IPS-20b (cell line): ENCODE measurements around the gene SMYD3.

ENCODE experiments used
- H3K27ac ChIP-seq: one replicate; pipeline ENCODE4 v1.5.1; 2013; ENCODE audit warnings: low read length
- H3K27me3 ChIP-seq: 2 replicates; pipeline ENCODE4 v1.6.1; 2013; ENCODE audit warnings: mild to moderate bottlenecking, low read length, inconsistent platforms; ENCODE audit not compliant: insufficient read depth
- H3K36me3 ChIP-seq: 2 replicates; pipeline ENCODE4 v1.6.1; 2013; ENCODE audit warnings: low read depth, mild to moderate bottlenecking, inconsistent platforms, low read length, moderate library complexity; ENCODE audit not compliant: insufficient read depth
- H3K4me1 ChIP-seq: 2 replicates; pipeline ENCODE4 v1.6.1; 2013; ENCODE audit warnings: mild to moderate bottlenecking, control low read depth, inconsistent platforms, low read length, moderate library complexity; ENCODE audit not compliant: insufficient read depth
- H3K4me3 ChIP-seq: 2 replicates; pipeline ENCODE4 v1.5.1; 2013; ENCODE audit warnings: mild to moderate bottlenecking, low read length, inconsistent platforms
- H3K9ac ChIP-seq: 2 replicates; pipeline ENCODE4 v1.6.1; 2013; ENCODE audit warnings: low read depth, mild to moderate bottlenecking, inconsistent platforms, low read length, moderate library complexity
- H3K9me3 ChIP-seq: 2 replicates; pipeline ENCODE4 v1.6.1; 2013; ENCODE audit warnings: mild to moderate bottlenecking, low read depth, low read length, inconsistent platforms; ENCODE audit not compliant: insufficient read depth

SMYD3 gene

DNA sequence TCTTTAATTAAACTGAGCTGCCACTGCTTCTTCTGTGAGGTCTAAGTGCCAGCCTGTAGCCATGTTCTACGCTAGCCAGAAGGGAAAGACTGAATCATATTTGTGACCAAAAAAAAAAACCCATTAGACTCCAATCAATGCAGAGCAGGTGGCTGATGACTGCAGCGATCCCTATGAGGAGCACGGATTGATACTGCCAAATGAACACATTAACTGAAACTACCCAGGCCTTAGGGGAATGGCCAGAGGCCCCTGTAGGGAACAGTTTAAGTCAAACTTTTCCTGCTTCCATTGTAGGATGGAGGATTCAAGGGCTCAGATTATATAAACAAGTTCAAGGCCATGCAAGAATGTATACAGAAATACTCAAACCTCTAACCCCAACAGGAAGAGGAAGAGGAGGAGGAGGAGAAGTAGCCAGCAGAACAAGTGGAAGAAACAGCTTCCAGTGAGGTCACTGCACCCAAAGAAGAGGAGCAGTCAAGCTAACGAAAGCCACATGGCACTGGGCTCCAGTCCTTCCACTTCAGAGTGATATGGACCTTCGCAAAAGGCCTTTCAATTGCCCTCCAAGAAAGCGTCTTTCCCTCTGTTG, 328.3 kb downstream of the SMYD3 start:
- Histone ChIP-seq H3K27me3 (no peaks in the 10 kb centered on the region), H3K9me3 (no peaks in the 10 kb centered on the region), H3K4me3 (no peak overlapping the region), H3K36me3 (no peaks in the 10 kb centered on the region), H3K9ac (no peak overlapping the region), H3K27ac (no peak overlapping the region), H3K4me1 (no peaks in the 10 kb centered on the region)

DNA sequence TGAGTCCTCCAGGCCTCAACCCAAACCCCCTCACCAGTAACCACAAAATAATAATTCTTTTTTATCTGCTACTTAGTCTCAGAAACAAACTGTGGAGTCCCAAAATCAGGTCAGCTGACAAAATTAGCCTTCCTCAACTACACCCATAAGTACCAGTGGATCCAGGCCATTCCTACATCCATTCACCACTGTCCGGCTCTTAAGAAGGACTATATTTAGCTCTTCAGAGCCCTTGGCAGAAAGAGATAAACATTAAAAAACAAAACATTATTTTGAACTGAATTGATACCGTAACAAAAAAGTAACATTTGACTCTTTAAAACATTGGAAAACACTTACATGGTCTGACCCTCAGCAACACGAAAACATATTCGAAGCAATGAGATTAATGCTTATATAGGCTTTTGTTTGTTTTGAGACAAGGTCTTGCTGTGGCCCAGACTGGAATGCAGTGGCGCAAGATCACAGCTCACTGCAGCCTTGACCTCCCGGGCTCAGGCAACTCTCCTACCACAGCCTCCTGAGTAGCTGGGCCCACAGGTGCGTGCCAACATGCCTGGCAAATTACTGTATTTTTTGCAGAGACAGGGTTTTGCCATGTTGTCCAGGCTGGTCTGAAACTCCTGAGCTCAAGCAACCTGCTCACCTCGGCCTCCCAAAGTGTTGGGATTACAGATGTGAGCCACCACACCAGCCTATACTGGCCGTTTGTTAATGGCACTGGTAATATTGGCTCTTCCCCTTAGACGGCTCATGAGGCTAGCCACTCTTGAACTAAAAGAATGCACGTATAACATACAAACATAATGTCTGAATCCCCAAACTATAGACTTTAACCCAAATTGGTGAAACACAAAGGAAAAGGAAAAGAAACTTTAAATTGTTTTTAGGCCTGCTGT, 330.7 kb downstream of the SMYD3 start:
- no peak overlapping the region for H3K4me3 ChIP-seq
- no peaks in the 10 kb centered on the region for H3K27me3 ChIP-seq
- H3K4me1 ChIP-seq, result no peaks in the 10 kb centered on the region
- H3K9me3 ChIP-seq, result no peaks in the 10 kb centered on the region
- no peaks in the 10 kb centered on the region for H3K36me3 ChIP-seq
- H3K9ac ChIP-seq, result no peak overlapping the region
- no peak overlapping the region for H3K27ac ChIP-seq

DNA sequence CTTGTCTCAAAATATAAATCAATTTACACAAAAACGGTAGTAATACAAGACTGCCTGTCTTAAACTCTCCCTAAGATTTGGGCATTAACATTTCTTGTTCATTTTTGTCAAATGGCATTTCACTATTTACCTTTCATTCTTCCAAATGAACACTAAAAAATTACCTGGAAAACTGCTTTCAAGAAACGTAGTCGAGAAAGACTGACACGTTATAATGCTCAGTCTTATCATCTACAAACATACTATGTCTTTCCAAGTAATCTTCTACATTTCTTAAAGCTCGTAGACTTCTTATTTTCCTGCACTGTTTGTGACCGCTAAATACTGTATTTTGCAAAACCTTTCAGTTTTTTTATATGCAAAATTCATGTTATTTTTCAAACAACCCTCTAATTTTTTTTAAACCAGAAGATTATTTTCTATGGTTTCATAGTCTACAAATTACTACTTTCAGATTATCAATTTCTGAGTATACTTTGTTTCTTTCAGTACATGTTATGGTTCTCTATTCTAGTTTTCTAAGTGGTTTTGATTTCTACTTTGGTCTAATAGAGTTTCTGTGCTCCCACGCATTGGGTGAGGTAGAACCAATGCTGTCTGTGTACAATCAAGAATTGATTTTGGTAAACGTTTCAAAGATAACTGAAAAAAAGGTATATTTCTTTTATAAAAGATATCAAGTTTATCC, 336.4 kb downstream of the SMYD3 start:
- no peaks in the 10 kb centered on the region for H3K4me1 ChIP-seq
- no peaks in the 10 kb centered on the region for H3K9me3 ChIP-seq
- no peaks in the 10 kb centered on the region for H3K36me3 ChIP-seq
- no peak overlapping the region for H3K9ac ChIP-seq
- H3K4me3 ChIP-seq, result no peak overlapping the region
- no peaks in the 10 kb centered on the region for H3K27me3 ChIP-seq
- no peak overlapping the region for H3K27ac ChIP-seq

DNA sequence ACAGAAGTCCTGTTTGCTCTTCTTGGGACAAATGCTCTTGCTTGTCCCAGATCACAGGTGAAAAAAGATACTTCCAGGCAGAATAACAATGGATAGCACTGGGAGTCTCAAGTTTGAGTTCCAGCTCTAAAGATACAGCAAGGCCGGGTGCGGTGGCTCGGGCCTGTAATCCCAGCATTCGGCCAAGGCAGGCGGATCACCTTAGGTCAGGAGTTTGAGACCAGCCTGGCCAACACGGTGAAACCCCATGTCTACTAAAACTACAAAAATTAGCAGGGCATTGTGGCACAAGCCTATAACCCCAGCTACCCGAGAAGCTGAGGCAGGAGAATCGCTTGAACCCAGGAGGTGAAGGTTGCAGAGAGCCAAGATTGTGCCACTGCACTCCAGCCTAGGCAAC, 337.6 kb downstream of the SMYD3 start:
- Histone ChIP-seq H3K36me3 (no peaks in the 10 kb centered on the region), H3K27me3 (no peaks in the 10 kb centered on the region), H3K4me3 (no peak overlapping the region), H3K4me1 (no peaks in the 10 kb centered on the region), H3K9ac (no peak overlapping the region), H3K27ac (no peak overlapping the region), H3K9me3 (no peaks in the 10 kb centered on the region)

DNA sequence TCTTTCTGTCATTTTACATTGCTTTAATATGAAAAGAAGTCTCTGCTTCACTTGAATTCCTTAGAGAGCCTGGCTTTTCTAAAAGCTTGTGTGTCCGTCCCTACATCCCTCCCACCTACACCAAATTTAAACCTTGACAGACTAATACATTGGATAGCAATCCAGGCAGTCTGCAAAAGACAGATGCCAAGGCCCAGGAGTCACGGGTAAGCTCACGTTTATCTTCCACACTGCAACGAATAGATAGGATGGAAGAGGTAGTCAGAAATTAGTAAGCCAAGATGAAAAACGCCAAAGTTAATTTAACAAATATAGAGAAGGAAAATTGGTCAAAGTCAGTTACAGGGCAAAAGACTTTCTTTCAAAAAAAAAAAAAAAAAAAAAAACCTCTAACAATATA, 338.1 kb downstream of the SMYD3 start:
- Histone ChIP-seq H3K4me1 (no peaks in the 10 kb centered on the region), H3K36me3 (no peaks in the 10 kb centered on the region), H3K9me3 (no peaks in the 10 kb centered on the region), H3K27ac (no peak overlapping the region), H3K27me3 (no peaks in the 10 kb centered on the region), H3K9ac (no peak overlapping the region), H3K4me3 (no peak overlapping the region)

DNA sequence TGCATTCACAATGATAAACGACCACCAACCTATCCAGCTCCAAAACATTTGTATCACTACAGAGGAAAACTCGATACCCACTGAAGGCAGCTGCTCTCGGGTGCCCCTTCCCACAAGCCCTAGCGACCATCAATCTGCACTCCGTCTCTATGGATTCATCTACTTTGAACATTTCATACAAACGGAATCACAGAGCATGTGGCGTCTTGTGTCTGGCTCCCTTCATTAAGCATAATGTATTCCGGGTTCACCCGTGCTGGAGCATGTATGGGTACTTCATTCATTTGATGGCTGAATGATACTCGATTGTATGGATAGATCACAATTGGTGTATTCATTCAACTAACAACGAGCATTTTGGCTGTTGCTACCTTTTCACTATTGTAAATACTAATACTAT, 340.2 kb downstream of the SMYD3 start:
- H3K4me1 ChIP-seq, result no peaks in the 10 kb centered on the region
- H3K4me3 ChIP-seq, result no peak overlapping the region
- no peaks in the 10 kb centered on the region for H3K36me3 ChIP-seq
- no peak overlapping the region for H3K27ac ChIP-seq
- no peaks in the 10 kb centered on the region for H3K27me3 ChIP-seq
- H3K9me3 ChIP-seq, result no peaks in the 10 kb centered on the region
- no peak overlapping the region for H3K9ac ChIP-seq

DNA sequence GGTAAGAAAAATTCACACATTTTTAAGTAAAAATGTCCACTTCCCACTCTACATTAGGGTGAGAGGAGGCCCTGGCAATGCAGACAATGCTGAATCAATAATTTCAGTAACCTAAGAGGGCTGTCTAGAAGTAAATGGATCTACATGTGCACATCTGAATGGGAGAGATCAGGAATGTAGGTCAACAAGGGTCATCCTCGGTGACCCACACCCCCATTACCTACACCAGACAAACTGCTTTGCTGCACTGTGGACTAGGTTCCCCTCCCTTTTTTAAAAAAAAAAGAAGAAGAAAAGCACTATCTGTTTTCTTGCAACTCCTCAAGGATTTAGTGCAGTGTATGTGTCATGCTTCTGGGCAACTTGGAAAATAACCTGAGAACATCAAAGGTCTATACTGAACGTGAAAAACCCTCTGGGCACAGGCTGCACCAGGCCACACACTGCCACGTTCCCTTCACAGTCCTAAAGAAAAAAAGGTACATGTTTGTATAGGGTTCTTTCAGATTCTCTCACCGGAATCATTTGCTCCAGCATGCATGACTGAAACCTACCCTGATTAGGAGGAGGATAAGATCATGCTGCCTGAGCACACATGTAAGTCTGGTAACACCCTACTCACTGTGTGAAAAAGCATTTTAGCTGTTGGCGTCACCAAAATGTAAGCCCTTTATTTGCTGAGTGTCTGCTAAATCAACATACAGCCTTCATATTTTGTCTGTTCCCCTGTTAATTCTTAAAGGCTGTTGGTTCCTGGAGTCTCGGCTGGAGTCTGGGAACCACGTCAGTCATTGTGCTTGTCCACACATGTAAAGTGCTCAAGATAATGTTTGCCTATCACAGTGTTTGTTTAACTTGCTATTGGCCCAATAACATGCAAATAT, 341.0 kb downstream of the SMYD3 start:
- Histone ChIP-seq H3K27me3 (no peaks in the 10 kb centered on the region), H3K36me3 (no peaks in the 10 kb centered on the region), H3K9ac (no peak overlapping the region), H3K27ac (no peak overlapping the region), H3K4me1 (no peaks in the 10 kb centered on the region), H3K9me3 (no peaks in the 10 kb centered on the region), H3K4me3 (no peak overlapping the region)

DNA sequence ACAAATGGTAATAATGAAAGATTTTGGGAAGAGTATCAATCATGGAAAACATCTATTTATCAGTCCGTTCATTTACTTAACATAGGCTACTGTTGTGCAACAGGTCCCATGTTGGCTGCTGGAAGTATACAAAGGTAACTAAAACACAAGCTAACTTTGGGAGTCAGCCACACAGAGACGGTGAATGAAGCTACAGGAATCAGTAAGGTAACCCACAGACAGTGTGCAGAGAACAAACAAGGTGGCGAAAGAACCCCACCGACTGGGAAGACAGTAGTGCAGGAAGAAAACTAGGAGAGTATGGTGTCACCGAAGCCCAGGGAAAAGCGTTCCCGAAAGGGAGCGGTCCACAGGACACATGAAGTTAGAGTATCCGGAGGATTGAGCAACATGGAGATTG, 342.3 kb downstream of the SMYD3 start:
- H3K4me3 ChIP-seq, result no peak overlapping the region
- H3K27ac ChIP-seq, result no peak overlapping the region
- no peaks in the 10 kb centered on the region for H3K27me3 ChIP-seq
- H3K9ac ChIP-seq, result no peak overlapping the region
- no peaks in the 10 kb centered on the region for H3K9me3 ChIP-seq
- H3K36me3 ChIP-seq, result no peaks in the 10 kb centered on the region
- no peaks in the 10 kb centered on the region for H3K4me1 ChIP-seq

DNA sequence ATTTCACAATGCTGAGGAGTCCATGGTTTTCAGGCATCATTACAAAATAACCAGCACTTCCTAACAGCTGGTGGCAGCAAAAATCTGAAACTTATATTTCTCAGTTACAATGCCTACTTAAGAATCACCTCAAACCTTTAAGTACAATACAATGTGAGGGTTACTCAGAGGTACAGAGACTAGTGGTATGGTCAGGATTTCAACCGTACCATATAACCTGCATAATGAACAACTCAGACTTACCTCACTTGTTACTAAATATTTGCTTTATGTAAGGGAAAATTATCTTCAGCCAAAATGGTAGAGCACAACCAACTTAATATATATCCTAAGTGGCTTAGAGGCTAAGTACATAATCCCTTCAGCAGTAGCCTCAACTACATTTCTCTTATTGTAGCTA, 344.5 kb downstream of the SMYD3 start:
- Histone ChIP-seq H3K27ac (no peak overlapping the region), H3K4me3 (no peak overlapping the region), H3K9me3 (no peaks in the 10 kb centered on the region), H3K4me1 (peaks cover 3% of the 10 kb centered on the region; the same call in 1 of the 2 replicates), H3K9ac (no peak overlapping the region), H3K27me3 (no peaks in the 10 kb centered on the region), H3K36me3 (no peaks in the 10 kb centered on the region)

DNA sequence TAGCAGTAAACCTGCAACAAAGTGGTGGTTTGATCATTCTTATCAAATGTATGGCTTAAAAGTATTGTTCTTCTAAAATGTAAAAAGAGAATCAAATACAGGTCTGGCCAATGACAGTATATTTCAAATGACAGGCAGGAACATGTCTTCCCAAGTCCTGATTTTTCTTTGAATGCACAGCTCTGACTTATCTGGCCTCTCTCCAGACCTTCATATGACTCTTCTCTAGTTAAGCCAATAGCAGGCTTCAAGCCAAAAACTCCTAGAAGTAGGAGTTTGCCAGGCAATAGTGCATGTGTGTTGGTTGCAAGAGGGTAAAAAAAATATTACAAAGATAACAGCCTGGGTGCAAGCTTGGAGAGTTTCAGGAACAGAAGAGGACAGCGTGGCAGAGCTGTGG, 345.5 kb downstream of the SMYD3 start:
- H3K4me3 ChIP-seq, result no peak overlapping the region
- H3K4me1 ChIP-seq, result peaks cover 7% of the 10 kb centered on the region; the same call in 1 of the 2 replicates
- no peaks in the 10 kb centered on the region for H3K27me3 ChIP-seq
- no peaks in the 10 kb centered on the region for H3K9me3 ChIP-seq
- H3K27ac ChIP-seq, result no peak overlapping the region
- H3K36me3 ChIP-seq, result no peaks in the 10 kb centered on the region
- H3K9ac ChIP-seq, result no peak overlapping the region

DNA sequence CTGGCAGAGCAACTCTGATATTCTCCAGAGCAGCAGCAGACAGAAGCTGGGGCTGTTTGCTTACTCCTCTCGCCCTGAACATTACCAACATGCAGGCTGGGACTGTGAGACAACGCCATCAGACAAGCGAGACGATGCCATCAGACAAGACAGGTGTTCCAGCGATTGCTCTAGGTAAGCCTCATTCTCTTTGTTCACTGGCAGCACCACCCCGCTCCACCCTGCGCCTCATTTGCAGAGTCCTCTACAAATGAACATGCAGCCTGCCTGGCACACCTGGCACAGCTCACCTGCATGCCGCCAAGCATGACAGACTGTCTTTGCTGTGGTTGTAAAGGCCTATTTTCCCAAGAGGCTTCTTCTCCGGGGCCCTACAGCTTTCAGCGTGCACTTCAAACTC, 346.2 kb downstream of the SMYD3 start:
- H3K36me3 ChIP-seq, result no peaks in the 10 kb centered on the region

More for the DNA sequence above, 346.2 kb downstream of the SMYD3 start:
- no peak overlapping the region for H3K9ac ChIP-seq
- H3K4me3 ChIP-seq, result no peak overlapping the region
- H3K4me1 ChIP-seq, result peaks cover 9% of the 10 kb centered on the region; the same call in 1 of the 2 replicates
- H3K27me3 ChIP-seq, result no peaks in the 10 kb centered on the region
- no peaks in the 10 kb centered on the region for H3K9me3 ChIP-seq
- no peak overlapping the region for H3K27ac ChIP-seq
